Body of pancreas (tissue), 4 donors: ENCODE results near the gene TBC1D13. TPM values are rescaled to one million over a fixed set of nuclear protein-coding genes. Genes with fewer than 3 reads are reported as not detected.
"Not testable (repeated sequence)": the region's sequence is repeated elsewhere in the genome, so short reads cannot be mapped to it uniquely, and the experiment has no call there.

Experiments
- ATAC-seq: fragments of 150-250 bp; one replicate; pipeline ENCODE4 v1.9.1; 2016
- DNase-seq, 4 donors: peaks; one replicate each; pipeline ENCODE4 v3.0.0-alpha.2; 2019
- H3K27ac ChIP-seq, 4 donors: fragments of 200-600 bp; sonication (generic); 1 replicate in 3 of 4; 2 replicates in 1 of 4; pipeline versions ENCODE4 v1.5.1 to v1.6.1; 2016 to 2019; ENCODE audit warnings: mild to moderate bottlenecking in 1 of 4, mixed read lengths in 1 of 4, moderate library complexity in 1 of 4
- H3K27me3 ChIP-seq, 2 donors: fragments of 200-600 bp; sonication (generic); one replicate each; pipeline ENCODE4 v1.6.0; 2016; ENCODE audit warnings: mild to moderate bottlenecking in 1 of 2
- H3K36me3 ChIP-seq, 2 donors: fragments of 200-600 bp; sonication (generic); replicated peaks in 1 of 2; 2 replicates each; pipeline ENCODE4 v1.5.1; 2016; ENCODE audit warnings: low read depth in 2 of 2; ENCODE audit not compliant: insufficient read depth in 1 of 2
- H3K4me1 ChIP-seq: fragments of 200-600 bp; sonication (generic); one replicate; pipeline ENCODE4 v1.6.0; 2016
- H3K4me3 ChIP-seq, 2 donors: fragments of 200-600 bp; sonication (generic); 1 replicate in 1 of 2; 2 replicates in 1 of 2; pipeline ENCODE4 v1.5.1; 2016 to 2019
- H3K9me3 ChIP-seq, 3 donors: fragments of 200-600 bp; sonication (generic); 1 replicate in 2 of 3; 2 replicates in 1 of 3; pipeline ENCODE4 v1.5.1; 2016
- CTCF ChIP-seq, 7 experiments: fragments of 450-650 bp in 4 of 7; fragments of 200-600 bp in 3 of 7; sonication (generic) in 3 of 7; IDR thresholded peaks; one replicate each; pipeline ENCODE4 v1.5.1; 2016 to 2019; ENCODE audit warnings: antibody characterized with exemption in 7 of 7
- POLR2A ChIP-seq, 3 donors: fragments of 450-650 bp; IDR thresholded peaks; one replicate each; pipeline ENCODE4 v1.6.1; 2016; ENCODE audit warnings: antibody characterized with exemption in 3 of 3, mild to moderate bottlenecking in 2 of 3
- WGBS, 2 donors: methylation state at CpG; one replicate each; pipeline ENCODE4 v1.1.5; 2017; 5-methylcytosine and 5-hydroxymethylcytosine counted together
- intact Hi-C: fragments of 100-400 bp; cut with DNase I; formaldehyde crosslinking; loops from one replicate; pipeline ENCODE4 v1.15.1; 2023
- total RNA-seq, 2 donors: library from RNA; depleted of rRNA; stranded (reverse); fragments of >200 nt; gene quantifications; one replicate each; pipeline ENCODE4 v1.1.0, GENCODE V29; 2016

Gene TBC1D13
- total RNA-seq, 2 donors from 2014 or later = 17.5 to 19.5 TPM

- intact Hi-C loops = loop anchor here (5.0 kb wide), 1 partner anchor 81 kb away; no protein-coding TSS in a partner anchor
- H3K4me1 ChIP-seq = peaks cover 12% of the 10 kb centered on the region
- H3K27ac ChIP-seq = no peak overlapping the region
- no peak overlapping the region for H3K4me3 ChIP-seq
- DNase-seq (no peak), ATAC-seq (no peak)
- no peaks in the 10 kb centered on the region for H3K36me3 ChIP-seq
- 92 to 94% methylated on average over 3 of the region's 3 CpGs for WGBS, 2 donors
- no peaks in the 10 kb centered on the region for H3K27me3 ChIP-seq
- TF ChIP-seq POLR2A (IDR thresholded peaks at IDR 0.05) = no peak
- no peak for TF ChIP-seq CTCF (IDR thresholded peaks at IDR 0.05)
- no peaks in the 10 kb centered on the region for H3K9me3 ChIP-seq
These were observed 59.6 kb downstream of the TBC1D13 start for GRCh38 chr9:128846680-128847030.

DNA sequence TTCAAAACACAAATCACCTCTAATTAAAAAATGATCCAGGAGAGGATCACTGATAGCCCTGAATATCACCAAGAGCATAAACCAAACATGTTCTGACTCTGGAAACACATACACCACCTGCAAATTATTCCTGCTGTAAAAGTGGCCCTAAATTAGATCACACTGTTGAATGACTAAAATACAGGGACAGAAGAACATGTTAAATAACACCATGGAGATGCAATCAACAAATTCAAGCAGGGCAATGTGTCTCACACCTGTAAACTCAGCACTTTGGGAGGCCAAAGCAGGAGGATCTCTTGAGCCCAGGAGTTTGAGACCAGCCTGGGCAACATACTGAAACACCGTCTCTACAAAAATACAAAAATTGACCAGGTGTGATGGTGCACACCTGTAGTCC is 60.8 kb downstream of the TBC1D13 start:
- Histone ChIP-seq H3K36me3 (no peaks in the 10 kb centered on the region), H3K4me3 (no peak overlapping the region), H3K27me3 (no peaks in the 10 kb centered on the region), H3K27ac (no peak overlapping the region), H3K9me3 (no peaks in the 10 kb centered on the region), H3K4me1 (peaks cover 23% of the 10 kb centered on the region)
- ATAC-seq (no peak), DNase-seq (no peak)
- no peak for TF ChIP-seq CTCF (IDR thresholded peaks at IDR 0.05)
- TF ChIP-seq POLR2A (IDR thresholded peaks at IDR 0.05) = no peak
- intact Hi-C loops = loop anchor here (5.0 kb wide), 1 partner anchor 79 kb away; no protein-coding TSS in a partner anchor
- 91 to 100% methylated on average over 1 of the region's 1 CpG for WGBS, 2 donors

DNA sequence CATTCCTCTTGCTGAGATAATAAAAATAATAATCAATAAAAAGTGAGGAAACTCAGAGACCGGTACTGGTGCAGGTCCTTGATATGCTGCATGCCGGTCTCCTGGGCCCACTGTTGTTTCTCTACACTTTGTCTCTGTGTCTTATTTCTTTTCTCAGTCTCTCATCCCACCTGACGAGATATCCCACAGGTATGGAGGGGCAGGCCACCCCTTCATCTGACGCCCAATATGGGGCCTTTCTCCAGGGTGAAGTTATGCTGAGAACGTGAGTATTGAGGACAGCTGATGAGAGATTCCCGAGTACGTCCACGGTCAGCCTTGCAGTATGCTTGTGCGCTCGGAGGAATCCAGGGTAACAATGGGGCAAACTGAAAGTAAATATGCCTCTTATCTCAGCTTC is 64.0 kb downstream of the TBC1D13 start:
- ATAC-seq, H3K4me3 ChIP-seq, H3K9me3 ChIP-seq, H3K36me3 ChIP-seq, H3K27ac ChIP-seq, DNase-seq, intact Hi-C loops, H3K27me3 ChIP-seq: not testable (repeated sequence)
- H3K4me1 ChIP-seq = peaks cover 25% of the 10 kb centered on the region
- WGBS, 2 donors = 89 to 90% methylated on average over 10 of the region's 10 CpGs

- H3K4me3 ChIP-seq, H3K36me3 ChIP-seq, intact Hi-C loops, H3K9me3 ChIP-seq, H3K27me3 ChIP-seq, H3K27ac ChIP-seq: not testable (repeated sequence)
- 54 to 55% methylated on average over 10 of the region's 10 CpGs for WGBS, 2 donors
- peak; percentile 49 to 86 (median 72) for TF ChIP-seq CTCF (IDR thresholded peaks at IDR 0.05)
- DNase-seq (peak; percentile 47 to 73 (median 62)), ATAC-seq (peak; percentile 63)
- H3K4me1 ChIP-seq = peaks cover 22% of the 10 kb centered on the region
These were observed 64.9 kb downstream of the TBC1D13 start for GRCh38 chr9:128851779-128852600.

DNA sequence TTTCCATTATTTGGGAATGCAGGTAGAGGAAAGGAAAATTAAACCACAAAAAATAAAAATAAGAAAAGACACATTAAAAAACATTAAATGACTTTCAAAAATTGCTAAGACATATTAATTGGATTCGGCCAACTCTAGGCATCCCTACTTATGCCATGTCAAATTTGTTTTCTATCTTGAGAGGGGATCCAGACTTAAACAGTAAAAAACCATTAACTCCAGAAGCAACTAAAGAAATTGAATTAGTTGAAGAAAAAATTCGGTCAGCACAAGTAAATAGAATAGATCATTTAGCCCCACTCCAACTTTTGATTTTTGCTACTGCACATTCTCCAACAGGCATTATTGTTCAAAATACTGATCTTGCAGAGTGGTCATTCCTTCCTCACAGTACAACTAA is 65.6 kb downstream of the TBC1D13 start:
- H3K9me3 ChIP-seq, H3K27me3 ChIP-seq, H3K4me3 ChIP-seq, ATAC-seq, intact Hi-C loops, H3K36me3 ChIP-seq, DNase-seq: not testable (repeated sequence)
- H3K4me1 ChIP-seq = peaks cover 22% of the 10 kb centered on the region
- 59 to 75% methylated on average over 2 of the region's 2 CpGs for WGBS, 2 donors
- peak overlapping the region in 2 of 4 donors; percentile 8 to 23 for H3K27ac ChIP-seq

- intact Hi-C loops, H3K27me3 ChIP-seq, H3K27ac ChIP-seq, H3K9me3 ChIP-seq, H3K4me3 ChIP-seq, H3K36me3 ChIP-seq, ATAC-seq, DNase-seq: not testable (repeated sequence)
- WGBS, 2 donors = 92 to 98% methylated on average over 4 to 6 of the region's 6 CpGs
- H3K4me1 ChIP-seq = peaks cover 22% of the 10 kb centered on the region
These were observed 67.4 kb downstream of the TBC1D13 start for GRCh38 chr9:128854454-128854853.

DNA sequence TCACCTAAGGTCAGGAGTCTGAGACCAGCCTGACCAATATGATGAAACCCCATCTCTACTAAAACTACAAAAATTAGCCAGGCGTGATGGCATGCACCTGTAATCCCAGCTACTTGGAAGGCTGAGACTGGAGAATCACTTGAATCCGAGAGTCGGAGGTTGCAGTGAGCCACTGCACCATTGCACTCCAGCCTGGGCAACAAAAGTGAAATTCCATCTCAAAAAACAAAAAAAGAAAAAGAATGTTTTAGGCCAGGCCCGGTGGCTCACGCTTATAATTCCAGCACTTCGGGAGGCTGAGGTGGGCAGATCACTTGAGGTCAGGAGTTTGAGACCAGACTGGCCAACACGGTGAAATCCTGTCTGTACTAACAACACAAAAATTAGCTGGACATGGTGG is 71.4 kb downstream of the TBC1D13 start:
- H3K4me3 ChIP-seq, H3K36me3 ChIP-seq, H3K27me3 ChIP-seq, H3K9me3 ChIP-seq, H3K27ac ChIP-seq, DNase-seq, intact Hi-C loops, ATAC-seq: not testable (repeated sequence)
- WGBS, 2 donors = 77 to 95% methylated on average over 6 to 7 of the region's 7 CpGs
- peaks cover 24% of the 10 kb centered on the region for H3K4me1 ChIP-seq
